PC-3 (cell line): Measurements from ENCODE around the gene TUT1. TPM values are rescaled to one million over a fixed set of nuclear protein-coding genes. Genes with fewer than 3 reads are reported as not detected.

Source experiments
- ATAC-seq: fragments of 200-7000 bp; cut with Tn5 transposase; 2 replicates; pipeline ENCODE4 v1.9.1; 2020; ENCODE audit warnings: mild to moderate bottlenecking, moderate library complexity
- BruUV-seq: library from RNA; stranded (reverse); fragments of 400-500 nt; replicated peaks from 2 replicates; lab custom pipeline; 2021; lab: Mats Ljungman, UMichigan
- CTCF ChIA-PET: fragments of 300-600 bp; sonication (Branson Sonifier 250); formaldehyde crosslinking; loops from one replicate; lab custom pipeline; 2022; ENCODE audit warnings: antibody characterized with exemption; lab: Charles Lee
- POLR2A ChIA-PET: fragments of 300-600 bp; sonication (Branson Sonifier 250); formaldehyde crosslinking; loops from one replicate; lab custom pipeline; 2022; ENCODE audit warnings: antibody characterized with exemption; ENCODE audit not compliant: unreplicated experiment; lab: Charles Lee
- DNase-seq: peaks from one replicate; pipeline ENCODE4 v3.0.0-alpha.2; 2015
- H2AFZ ChIP-seq: fragments of 300-600 bp; sonication (generic); 2 replicates; pipeline ENCODE4 v1.6.0; 2016; ENCODE audit warnings: antibody characterized with exemption, low read length
- H3F3A ChIP-seq: fragments of 300-600 bp; sonication (generic); one replicate; pipeline ENCODE4 v1.6.0; 2017; ENCODE audit warnings: antibody characterized with exemption, low read length, control low read depth, mild to moderate bottlenecking; ENCODE audit not compliant: unreplicated experiment
- H3K27ac ChIP-seq: fragments of 300-600 bp; sonication (generic); 2 replicates; pipeline ENCODE4 v1.5.1; 2016; ENCODE audit warnings: mild to moderate bottlenecking, low read length
- H3K27me3 ChIP-seq: fragments of 300-600 bp; sonication (generic); 2 replicates; pipeline ENCODE4 v1.6.1; 2016; ENCODE audit warnings: low read length, mixed read lengths
- H3K36me3 ChIP-seq: fragments of 300-600 bp; sonication (generic); 2 replicates; pipeline ENCODE4 v1.6.1; 2016; ENCODE audit warnings: low read depth, mixed run types, low read length, mixed read lengths
- H3K4me1 ChIP-seq: fragments of 300-600 bp; sonication (generic); 2 replicates; pipeline ENCODE4 v1.5.1; 2016; ENCODE audit warnings: low read length; ENCODE audit not compliant: insufficient read depth
- H3K4me2 ChIP-seq: fragments of 300-600 bp; sonication (generic); 2 replicates; pipeline ENCODE4 v1.6.0; 2016; ENCODE audit warnings: low read length
- H3K4me3 ChIP-seq: fragments of 300-600 bp; sonication (generic); 2 replicates; pipeline ENCODE4 v1.5.1; 2016; ENCODE audit warnings: mild to moderate bottlenecking, low read length, mixed read lengths
- H3K79me2 ChIP-seq: fragments of 300-600 bp; sonication (generic); 2 replicates; pipeline ENCODE4 v1.6.1; 2017; ENCODE audit warnings: low read length, mixed read lengths
- H3K9ac ChIP-seq: fragments of 300-600 bp; sonication (generic); 2 replicates; pipeline ENCODE4 v1.6.0; 2016; ENCODE audit warnings: mild to moderate bottlenecking, low read length
- H3K9me2 ChIP-seq: fragments of 300-600 bp; sonication (generic); replicated peaks from 2 replicates; pipeline ENCODE4 v1.6.1; 2016; ENCODE audit warnings: mixed run types, low read length, mixed read lengths
- H3K9me3 ChIP-seq: fragments of 300-600 bp; sonication (generic); 2 replicates; pipeline ENCODE4 v1.6.1; 2016; ENCODE audit warnings: low read length, mixed read lengths
- H4K20me1 ChIP-seq: fragments of 300-600 bp; sonication (generic); 2 replicates; pipeline ENCODE4 v1.6.1; 2016; ENCODE audit warnings: low read length, mixed read lengths
- EZH2 ChIP-seq: fragments of 300-600 bp; sonication (generic); IDR thresholded peaks from one replicate; pipeline ENCODE4 v1.6.1; 2017; ENCODE audit warnings: antibody characterized with exemption, mild to moderate bottlenecking, low read length; ENCODE audit not compliant: unreplicated experiment
- EZH2phosphoT487 ChIP-seq: fragments of 300-600 bp; sonication (generic); IDR thresholded peaks from 2 replicates; pipeline ENCODE4 v1.6.1; 2018; ENCODE audit warnings: mild to moderate bottlenecking, antibody characterized with exemption, low read length, borderline replicate concordance
- intact Hi-C: fragments of 100-400 bp; cut with micrococcal nuclease; formaldehyde crosslinking; loops from 2 replicates; pipeline ENCODE4 v1.9.0; 2023
- total RNA-seq: library from RNA; depleted of rRNA; stranded (reverse); fragments of >200 nt; gene quantifications from 2 replicates; pipeline ENCODE4 v1.2.3, GENCODE V29; 2014
- TF ChIP-seq, protein P1 (sequence below): fragments of 300-600 bp; sonication (generic); conservative IDR thresholded peaks from 2 replicates; pipeline ENCODE4 v1.5.1; 2017; ENCODE audit warnings: antibody characterized with exemption, low read depth, mild to moderate bottlenecking, low read length

TUT1 gene
- total RNA-seq, 1 experiment from 2014 or later, result 17.8 TPM

DNA sequence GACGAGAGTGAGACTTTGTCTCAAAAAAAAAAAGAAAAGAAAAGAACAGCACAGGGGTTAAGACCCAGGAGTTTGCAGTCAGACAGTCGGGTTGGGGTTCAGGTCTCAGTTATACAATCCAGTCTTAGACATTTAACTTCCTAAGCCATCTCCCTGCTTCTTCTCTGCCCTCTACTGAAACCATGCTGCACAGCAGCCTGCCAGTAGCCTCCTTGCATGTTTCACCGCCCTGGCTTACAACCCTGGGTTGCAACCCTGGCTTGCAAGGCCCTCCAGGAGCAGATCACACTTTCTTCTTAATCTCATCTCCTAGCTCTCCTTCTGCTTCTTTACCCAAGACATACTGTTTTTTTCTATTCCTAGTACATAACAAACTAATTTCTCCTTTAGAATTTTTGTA lies 36.4 kb upstream of the TUT1 start:
- no peak overlapping the region for H3K4me3 ChIP-seq
- peak; percentile 25; the same call in 1 of the 2 replicates for ATAC-seq
- no peaks in the 10 kb centered on the region for H3K9me2 ChIP-seq
- CTCF ChIA-PET, result no interaction called here
- H3K4me2 ChIP-seq, result no peak overlapping the region
- H3K36me3 ChIP-seq, result peaks cover 67% of the 10 kb centered on the region
- H3K4me1 ChIP-seq, result peaks cover under 1% of the 10 kb centered on the region; the same call in 1 of the 2 replicates
- POLR2A ChIA-PET, result interaction anchor here (0.7 kb wide), 1 partner anchor 228 kb away, joined by 3 read pairs; no protein-coding TSS in a partner anchor
- intact Hi-C loops, result no loop called here
- H3K9ac ChIP-seq, result no peak overlapping the region
- DNase-seq, result no peak
- peaks cover 8% of the 10 kb centered on the region for H3F3A ChIP-seq
- H3K9me3 ChIP-seq, result no peaks in the 10 kb centered on the region
- H3K27ac ChIP-seq, result no peak overlapping the region
- no TSS peak for BruUV-seq
- H4K20me1 ChIP-seq, result no peaks in the 10 kb centered on the region
- no peaks in the 10 kb centered on the region for H3K79me2 ChIP-seq
- TF ChIP-seq, protein P1, sequence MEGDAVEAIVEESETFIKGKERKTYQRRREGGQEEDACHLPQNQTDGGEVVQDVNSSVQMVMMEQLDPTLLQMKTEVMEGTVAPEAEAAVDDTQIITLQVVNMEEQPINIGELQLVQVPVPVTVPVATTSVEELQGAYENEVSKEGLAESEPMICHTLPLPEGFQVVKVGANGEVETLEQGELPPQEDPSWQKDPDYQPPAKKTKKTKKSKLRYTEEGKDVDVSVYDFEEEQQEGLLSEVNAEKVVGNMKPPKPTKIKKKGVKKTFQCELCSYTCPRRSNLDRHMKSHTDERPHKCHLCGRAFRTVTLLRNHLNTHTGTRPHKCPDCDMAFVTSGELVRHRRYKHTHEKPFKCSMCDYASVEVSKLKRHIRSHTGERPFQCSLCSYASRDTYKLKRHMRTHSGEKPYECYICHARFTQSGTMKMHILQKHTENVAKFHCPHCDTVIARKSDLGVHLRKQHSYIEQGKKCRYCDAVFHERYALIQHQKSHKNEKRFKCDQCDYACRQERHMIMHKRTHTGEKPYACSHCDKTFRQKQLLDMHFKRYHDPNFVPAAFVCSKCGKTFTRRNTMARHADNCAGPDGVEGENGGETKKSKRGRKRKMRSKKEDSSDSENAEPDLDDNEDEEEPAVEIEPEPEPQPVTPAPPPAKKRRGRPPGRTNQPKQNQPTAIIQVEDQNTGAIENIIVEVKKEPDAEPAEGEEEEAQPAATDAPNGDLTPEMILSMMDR, result peak; percentile 24; the same call in 1 of the 2 replicates
- no peak for TF ChIP-seq EZH2phosphoT487
- H3K27me3 ChIP-seq, result no peaks in the 10 kb centered on the region
- no peak overlapping the region for H2AFZ ChIP-seq

DNA sequence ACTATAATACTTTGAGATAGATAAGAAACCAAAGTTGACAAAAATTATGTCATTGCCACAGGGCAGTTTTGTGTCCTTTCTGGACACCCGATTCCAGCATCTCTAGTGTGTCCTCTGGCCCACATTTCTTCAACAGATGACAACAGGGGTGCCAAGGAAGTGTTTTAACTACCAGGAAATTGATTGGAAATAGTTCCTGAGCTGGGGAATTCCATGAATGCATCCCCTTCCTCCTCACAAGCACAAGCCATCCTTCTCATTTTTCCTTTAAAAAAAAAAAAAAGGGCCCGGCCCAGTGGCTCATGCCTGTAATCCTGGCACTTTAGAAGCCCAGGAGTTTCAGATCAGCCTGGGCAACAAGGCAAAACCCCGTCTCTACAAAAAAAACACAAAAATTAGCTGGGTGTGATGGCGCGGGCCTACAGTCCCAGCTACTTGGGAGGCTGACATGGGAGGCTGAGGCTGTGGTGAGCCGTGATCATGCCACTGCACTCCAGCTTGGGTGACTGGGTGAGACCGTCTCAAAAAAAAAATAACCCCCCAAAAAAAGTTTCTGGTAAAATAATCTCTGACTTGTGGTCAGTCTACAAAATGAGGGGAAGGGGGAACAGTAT lies 31.3 kb upstream of the TUT1 start:
- Histone ChIP-seq H3K4me1 (peaks cover 21% of the 10 kb centered on the region), H3K79me2 (peaks cover 24% of the 10 kb centered on the region), H3K27ac (peak overlapping the region; percentile 79), H4K20me1 (no peaks in the 10 kb centered on the region), H3K9ac (peak overlapping the region; percentile 41), H3K4me3 (no peak overlapping the region; the same call in 1 of the 2 replicates), H3K36me3 (peaks cover 25% of the 10 kb centered on the region), H3K27me3 (no peaks in the 10 kb centered on the region), H3K9me3 (no peaks in the 10 kb centered on the region), H2AFZ (peak overlapping the region; percentile 74), H3K4me2 (peak overlapping the region; percentile 84), H3K9me2 (no peaks in the 10 kb centered on the region), H3F3A (peaks cover 13% of the 10 kb centered on the region)
- DNase-seq, result no peak
- BruUV-seq, result TSS peak; percentile 99
- TF ChIP-seq EZH2 (no peak), EZH2phosphoT487 (no peak)
- TF ChIP-seq, protein P1, result no peak
- intact Hi-C loops, result loop anchor here (2.0 kb wide), 1 partner anchor 30 kb away; the partner anchor contains the start of gene INTS5
- POLR2A ChIA-PET, result interaction anchor here (0.6 to 1.2 kb wide), 3 partner anchors 31 to 131 kb away, joined by 4 to 20 read pairs (median 6); partner anchors contain the start of genes EEF1G and TUT1
- CTCF ChIA-PET, result interaction anchor here (0.5 to 1.3 kb wide), 4 partner anchors 42 to 156 kb away, joined by 3 to 6 read pairs (median 4); partner anchors contain the start of genes C11orf98, CSKMT and TAF6L
- no peak for ATAC-seq
